Small intestine (tissue), 7 donors: ENCODE data around the gene CMA1. TPM values are rescaled to one million over a fixed set of nuclear protein-coding genes. Genes with fewer than 3 reads are reported as not detected.
"Not testable (repeated sequence)": the region's sequence is repeated elsewhere in the genome, so short reads cannot be mapped to it uniquely, and the experiment has no call there.

ENCODE experiments used
- DNase-seq, 2 donors: peaks; one replicate each; pipeline versions ENCODE4 v3.0.0 to v3.0.0-alpha.2; 2013
- FAIRE-seq: peaks from 2 replicates; lab custom pipeline; 2012; peaks lifted over from hg19 to GRCh38; lab: Jason Lieb, UNC
- H3K27ac ChIP-seq, 3 donors: one replicate each; pipeline ENCODE4 v1.5.1; 2013; ENCODE audit warnings: low read length in 2 of 3, mild to moderate bottlenecking in 2 of 3, control low read depth in 1 of 3, inconsistent platforms in 1 of 3, low read depth in 1 of 3, moderate library complexity in 1 of 3
- H3K27me3 ChIP-seq, 3 donors: one replicate each; pipeline ENCODE4 v1.6.1; 2013; ENCODE audit warnings: low read length in 3 of 3, inconsistent platforms in 1 of 3; ENCODE audit not compliant: control insufficient read depth in 3 of 3, insufficient read depth in 3 of 3
- H3K36me3 ChIP-seq, 3 donors: one replicate each; pipeline ENCODE4 v1.6.1; 2013; ENCODE audit warnings: low read length in 3 of 3, inconsistent platforms in 1 of 3, low read depth in 1 of 3, mild to moderate bottlenecking in 1 of 3, moderate library complexity in 1 of 3; ENCODE audit not compliant: control insufficient read depth in 3 of 3, insufficient read depth in 2 of 3
- H3K4me1 ChIP-seq, 3 donors: one replicate each; pipeline ENCODE4 v1.6.1; 2013; ENCODE audit warnings: low read length in 2 of 3, inconsistent platforms in 1 of 3, low read depth in 1 of 3, mild to moderate bottlenecking in 1 of 3, moderate library complexity in 1 of 3; ENCODE audit not compliant: control insufficient read depth in 3 of 3, insufficient read depth in 2 of 3
- H3K4me3 ChIP-seq, 3 donors: one replicate each; pipeline ENCODE4 v1.5.1; 2013; ENCODE audit warnings: low read length in 3 of 3, control low read depth in 1 of 3, inconsistent platforms in 1 of 3, low read depth in 1 of 3, mild to moderate bottlenecking in 1 of 3, moderate library complexity in 1 of 3
- H3K9me3 ChIP-seq, 2 donors: one replicate each; pipeline ENCODE4 v1.6.1; 2013; ENCODE audit warnings: low read depth in 1 of 2, low read length in 1 of 2; ENCODE audit not compliant: control insufficient read depth in 2 of 2, insufficient read depth in 1 of 2
- WGBS, 3 donors: extraction: QIAGEN DNeasy Blood & Tissue Kit; methylation state at CpG; one replicate each; pipeline ENCODE4 v1.1.7; 2013; 5-methylcytosine and 5-hydroxymethylcytosine counted together
- polyA plus RNA-seq, 4 donors: library from polyadenylated mRNA; stranded (reverse) in 3 of 4; unstranded in 1 of 4; fragments of 200-250 nt in 3 of 4; fragments of 120-200 nt in 1 of 4; gene quantifications; one replicate each; pipeline versions ENCODE4 v1.2.1 to v1.2.3, GENCODE V29; 2013
- donor health status: healthy with polysubstance abuse.
- donor health status: control.
- donor health status: control.
- donor health status: Bipolar disorder and iron deficiency.
- donor health status: healthy.

Gene CMA1
- polyA plus RNA-seq, 4 donors: 1.1 to 1.4 TPM; not detected in 2

GRCh38 chr14:24479999-24480398, 28.1 kb downstream of the CMA1 start:
- not testable (repeated sequence) for H3K27ac ChIP-seq, DNase-seq, FAIRE-seq, H3K4me3 ChIP-seq, H3K4me1 ChIP-seq, H3K36me3 ChIP-seq, H3K27me3 ChIP-seq, H3K9me3 ChIP-seq
- 0 to 89% (median 0%) methylated on average over 1 of the region's 1 CpG for WGBS, 3 donors

- H3K9me3 ChIP-seq: no peaks in the 10 kb centered on the region
- H3K4me1 ChIP-seq: no peaks in the 10 kb centered on the region
- 75 to 90% (median 76%) methylated on average over 4 of the region's 4 CpGs for WGBS, 3 donors
- DNase-seq (no peak), FAIRE-seq (no peak)
- H3K36me3 ChIP-seq: no peaks in the 10 kb centered on the region
- no peaks in the 10 kb centered on the region for H3K27me3 ChIP-seq
- H3K4me3 ChIP-seq: no peak overlapping the region
- no peak overlapping the region for H3K27ac ChIP-seq
These were observed 32.8 kb downstream of the CMA1 start for GRCh38 chr14:24475261-24475660.

- H3K4me3 ChIP-seq: no peak overlapping the region
- 73 to 88% (median 78%) methylated on average over 9 to 12 of the region's 12 CpGs for WGBS, 3 donors
- no peaks in the 10 kb centered on the region for H3K9me3 ChIP-seq
- FAIRE-seq: no peak
- H3K27me3 ChIP-seq: no peaks in the 10 kb centered on the region
- no peak for DNase-seq
- no peaks in the 10 kb centered on the region for H3K36me3 ChIP-seq
- no peak overlapping the region for H3K27ac ChIP-seq
- H3K4me1 ChIP-seq: no peaks in the 10 kb centered on the region
These were observed 34.9 kb downstream of the CMA1 start for GRCh38 chr14:24473211-24473610.

- H3K27ac ChIP-seq, H3K27me3 ChIP-seq, H3K36me3 ChIP-seq, H3K4me3 ChIP-seq, H3K9me3 ChIP-seq, H3K4me1 ChIP-seq, DNase-seq, FAIRE-seq: not testable (repeated sequence)
- 83 to 92% (median 90%) methylated on average over 2 of the region's 2 CpGs for WGBS, 3 donors
These were observed 37.6 kb downstream of the CMA1 start for GRCh38 chr14:24470450-24470849.

GRCh38 chr14:24465805-24466204, 42.3 kb downstream of the CMA1 start:
- no peak overlapping the region for H3K4me3 ChIP-seq
- DNase-seq: no peak
- H3K27me3 ChIP-seq: no peaks in the 10 kb centered on the region
- H3K9me3 ChIP-seq: no peaks in the 10 kb centered on the region
- WGBS, 3 donors: 88 to 95% (median 90%) methylated on average over 3 of the region's 3 CpGs
- FAIRE-seq: no peak
- H3K27ac ChIP-seq: no peak overlapping the region
- H3K36me3 ChIP-seq: no peaks in the 10 kb centered on the region
- H3K4me1 ChIP-seq: no peaks in the 10 kb centered on the region

- 90 to 95% (median 95%) methylated on average over 3 of the region's 3 CpGs for WGBS, 3 donors
- no peaks in the 10 kb centered on the region for H3K36me3 ChIP-seq
- H3K4me1 ChIP-seq: no peaks in the 10 kb centered on the region
- no peak overlapping the region for H3K4me3 ChIP-seq
- H3K9me3 ChIP-seq: no peaks in the 10 kb centered on the region
- H3K27ac ChIP-seq: no peak overlapping the region
- FAIRE-seq: no peak
- no peak for DNase-seq
- no peaks in the 10 kb centered on the region for H3K27me3 ChIP-seq
These were observed 42.7 kb downstream of the CMA1 start for GRCh38 chr14:24465368-24465767.

GRCh38 chr14:24463884-24464785, 43.9 kb downstream of the CMA1 start:
- H3K9me3 ChIP-seq: no peaks in the 10 kb centered on the region
- H3K36me3 ChIP-seq: no peaks in the 10 kb centered on the region
- no peak overlapping the region for H3K27ac ChIP-seq
- H3K4me3 ChIP-seq: no peak overlapping the region
- 65 to 78% (median 69%) methylated on average over 4 of the region's 4 CpGs for WGBS, 3 donors
- no peaks in the 10 kb centered on the region for H3K4me1 ChIP-seq
- DNase-seq (no peak), FAIRE-seq (no peak)
- H3K27me3 ChIP-seq: no peaks in the 10 kb centered on the region

- no peak overlapping the region for H3K4me3 ChIP-seq
- WGBS, 3 donors: 29 to 75% (median 53%) methylated on average over 3 to 5 of the region's 5 CpGs
- DNase-seq: peak in 1 of 2 donors; percentile 9
- no peaks in the 10 kb centered on the region for H3K27me3 ChIP-seq
- no peak for FAIRE-seq
- H3K4me1 ChIP-seq: no peaks in the 10 kb centered on the region
- H3K27ac ChIP-seq: no peak overlapping the region
- H3K36me3 ChIP-seq: no peaks in the 10 kb centered on the region
- H3K9me3 ChIP-seq: no peaks in the 10 kb centered on the region
These were observed 44.8 kb downstream of the CMA1 start for GRCh38 chr14:24463017-24463883.
